WTC11 (cell line): ENCODE results near the gene KIFBP. TPM values are rescaled to one million over a fixed set of nuclear protein-coding genes. Genes with fewer than 3 reads are reported as not detected.
"Not testable (repeated sequence)": the region's sequence is repeated elsewhere in the genome, so short reads cannot be mapped to it uniquely, and the experiment has no call there.

ENCODE experiments used
- ATAC-seq: fragments of 200-7000 bp; cut with Tn5 transposase; 2 replicates; pipeline ENCODE4 v1.10.0; 2021; ENCODE audit warnings: mild to moderate bottlenecking, moderate library complexity
- CTCF ChIA-PET: fragments of 300-600 bp; sonication (Branson Sonifier 250); formaldehyde crosslinking; loops from one replicate; lab custom pipeline; 2021; ENCODE audit warnings: antibody characterized with exemption; lab: Charles Lee
- POLR2A ChIA-PET: fragments of 350-600 bp; sonication (Branson Sonifier 250); formaldehyde crosslinking; loops from one replicate; lab custom pipeline; 2021; ENCODE audit warnings: antibody characterized with exemption; lab: Charles Lee
- DNase-seq: peaks from one replicate; pipeline ENCODE4 v3.0.0; 2021; ENCODE audit warnings: low spot score
- H3K27ac Mint-ChIP-seq: 2 replicates; pipeline ENCODE4 v1.8.0; 2021; ENCODE audit warnings: mixed read lengths
- H3K27me3 Mint-ChIP-seq: 2 replicates; pipeline ENCODE4 v1.8.0; 2021; ENCODE audit warnings: low read depth, mild to moderate bottlenecking, moderate library complexity, mixed read lengths
- H3K36me3 Mint-ChIP-seq: 2 replicates; pipeline ENCODE4 v1.8.0; 2021; ENCODE audit warnings: mixed read lengths
- H3K4me1 Mint-ChIP-seq: 2 replicates; pipeline ENCODE4 v1.8.0; 2022; ENCODE audit warnings: mixed read lengths
- H3K4me3 Mint-ChIP-seq: 2 replicates; pipeline ENCODE4 v1.8.0; 2021; ENCODE audit warnings: mild to moderate bottlenecking, moderate library complexity, mixed read lengths
- H3K9me3 Mint-ChIP-seq: 2 replicates; pipeline ENCODE4 v1.8.0; 2021; ENCODE audit warnings: mixed read lengths
- ATF1 ChIP-seq: sonication (generic); formaldehyde crosslinking; IDR thresholded peaks from 2 replicates; pipeline ENCODE4 v1.8.1; 2023; ENCODE audit warnings: mild to moderate bottlenecking, moderate library complexity, missing genetic modification reagents
- ETV6 ChIP-seq: sonication (generic); formaldehyde crosslinking; IDR thresholded peaks from 2 replicates; pipeline ENCODE4 v1.8.1; 2022; ENCODE audit warnings: mild to moderate bottlenecking, missing genetic modification reagents
- FOXK1 ChIP-seq: sonication (generic); formaldehyde crosslinking; IDR thresholded peaks from 2 replicates; pipeline ENCODE4 v1.8.0; 2022; ENCODE audit warnings: mild to moderate bottlenecking, moderate library complexity, missing genetic modification reagents
- GABPB1 ChIP-seq: sonication (generic); formaldehyde crosslinking; IDR thresholded peaks from 2 replicates; pipeline ENCODE4 v1.8.1; 2023; ENCODE audit warnings: mild to moderate bottlenecking, missing genetic modification reagents
- NR2C2 ChIP-seq: sonication (generic); formaldehyde crosslinking; IDR thresholded peaks from 2 replicates; pipeline ENCODE4 v1.8.0; 2022; ENCODE audit warnings: mild to moderate bottlenecking, missing genetic modification reagents
- RORB ChIP-seq: fragments of 250-450 bp; sonication (Bioruptor Pico); IDR thresholded peaks from 2 replicates; pipeline ENCODE4 v1.9.0; 2021; ENCODE audit warnings: mild to moderate bottlenecking
- SP1 ChIP-seq: sonication (generic); formaldehyde crosslinking; conservative IDR thresholded peaks from 2 replicates; pipeline ENCODE4 v1.8.1; 2022; ENCODE audit warnings: missing genetic modification reagents
- TCF7 ChIP-seq: sonication (generic); formaldehyde crosslinking; IDR thresholded peaks from 2 replicates; pipeline ENCODE4 v1.8.0; 2022; ENCODE audit warnings: mild to moderate bottlenecking, low read depth, missing genetic modification reagents, moderate library complexity
- ZNF121 ChIP-seq: sonication (generic); formaldehyde crosslinking; IDR thresholded peaks from 2 replicates; pipeline ENCODE4 v1.8.0; 2023; ENCODE audit warnings: missing genetic modification reagents
- ZNF423 ChIP-seq: fragments of 250-450 bp; sonication (Bioruptor Pico); IDR thresholded peaks from 2 replicates; pipeline ENCODE4 v2.1.2; 2022; ENCODE audit warnings: mild to moderate bottlenecking, moderate library complexity
- total RNA-seq: library from RNA; stranded (reverse); gene quantifications from 3 replicates; pipeline ENCODE4 v1.2.3, GENCODE V29; 2021
- TF ChIP-seq, protein P1 (sequence below): sonication (generic); formaldehyde crosslinking; IDR thresholded peaks from 2 replicates; pipeline ENCODE4 v1.8.1; 2023; ENCODE audit warnings: mild to moderate bottlenecking, missing genetic modification reagents, borderline replicate concordance
- TF ChIP-seq, protein P2 (sequence below): sonication (generic); formaldehyde crosslinking; IDR thresholded peaks from 2 replicates; pipeline ENCODE4 v1.8.0; 2022; ENCODE audit warnings: mild to moderate bottlenecking, missing genetic modification reagents
- TF ChIP-seq, protein P3 (sequence below): fragments of 250-450 bp; sonication (Bioruptor Pico); IDR thresholded peaks from 2 replicates; pipeline ENCODE4 v2.1.2; 2022; ENCODE audit warnings: mild to moderate bottlenecking, moderate library complexity
- TF ChIP-seq, protein P4 (sequence below): sonication (generic); formaldehyde crosslinking; IDR thresholded peaks from 2 replicates; pipeline ENCODE4 v1.8.0; 2023; ENCODE audit warnings: mild to moderate bottlenecking, missing genetic modification reagents
- TF ChIP-seq, protein P5 (sequence below): fragments of 250-450 bp; sonication (Bioruptor Pico); IDR thresholded peaks from 2 replicates; pipeline ENCODE4 v1.8.0; 2021; ENCODE audit warnings: mild to moderate bottlenecking

The KIFBP gene
- total RNA-seq, 1 experiment from 2014 or later, result 31.2 TPM

DNA sequence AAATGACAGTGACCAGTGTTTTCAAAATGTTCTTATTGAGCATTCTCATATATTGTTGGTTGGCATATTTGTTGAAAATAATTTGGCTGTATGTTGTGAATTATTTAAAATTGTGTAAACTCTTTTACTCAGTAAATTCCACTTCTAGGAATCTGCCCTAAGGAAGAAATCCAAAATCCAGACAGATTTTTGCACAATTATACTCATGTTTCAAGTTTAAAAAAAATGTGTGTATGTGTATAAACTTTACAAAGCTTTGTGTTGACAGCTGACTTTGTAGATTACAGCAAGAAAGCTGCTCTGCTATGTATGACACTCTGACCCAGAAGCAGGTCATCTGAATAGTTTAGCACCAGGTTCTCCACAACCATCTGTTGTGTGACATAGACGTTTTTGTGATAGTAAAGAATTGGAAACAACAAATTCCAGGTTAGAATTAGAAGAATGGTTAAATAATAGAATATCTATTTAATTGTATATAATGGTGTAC lies 21.6 kb downstream of the KIFBP start (continued):
- TF ChIP-seq, protein P1, sequence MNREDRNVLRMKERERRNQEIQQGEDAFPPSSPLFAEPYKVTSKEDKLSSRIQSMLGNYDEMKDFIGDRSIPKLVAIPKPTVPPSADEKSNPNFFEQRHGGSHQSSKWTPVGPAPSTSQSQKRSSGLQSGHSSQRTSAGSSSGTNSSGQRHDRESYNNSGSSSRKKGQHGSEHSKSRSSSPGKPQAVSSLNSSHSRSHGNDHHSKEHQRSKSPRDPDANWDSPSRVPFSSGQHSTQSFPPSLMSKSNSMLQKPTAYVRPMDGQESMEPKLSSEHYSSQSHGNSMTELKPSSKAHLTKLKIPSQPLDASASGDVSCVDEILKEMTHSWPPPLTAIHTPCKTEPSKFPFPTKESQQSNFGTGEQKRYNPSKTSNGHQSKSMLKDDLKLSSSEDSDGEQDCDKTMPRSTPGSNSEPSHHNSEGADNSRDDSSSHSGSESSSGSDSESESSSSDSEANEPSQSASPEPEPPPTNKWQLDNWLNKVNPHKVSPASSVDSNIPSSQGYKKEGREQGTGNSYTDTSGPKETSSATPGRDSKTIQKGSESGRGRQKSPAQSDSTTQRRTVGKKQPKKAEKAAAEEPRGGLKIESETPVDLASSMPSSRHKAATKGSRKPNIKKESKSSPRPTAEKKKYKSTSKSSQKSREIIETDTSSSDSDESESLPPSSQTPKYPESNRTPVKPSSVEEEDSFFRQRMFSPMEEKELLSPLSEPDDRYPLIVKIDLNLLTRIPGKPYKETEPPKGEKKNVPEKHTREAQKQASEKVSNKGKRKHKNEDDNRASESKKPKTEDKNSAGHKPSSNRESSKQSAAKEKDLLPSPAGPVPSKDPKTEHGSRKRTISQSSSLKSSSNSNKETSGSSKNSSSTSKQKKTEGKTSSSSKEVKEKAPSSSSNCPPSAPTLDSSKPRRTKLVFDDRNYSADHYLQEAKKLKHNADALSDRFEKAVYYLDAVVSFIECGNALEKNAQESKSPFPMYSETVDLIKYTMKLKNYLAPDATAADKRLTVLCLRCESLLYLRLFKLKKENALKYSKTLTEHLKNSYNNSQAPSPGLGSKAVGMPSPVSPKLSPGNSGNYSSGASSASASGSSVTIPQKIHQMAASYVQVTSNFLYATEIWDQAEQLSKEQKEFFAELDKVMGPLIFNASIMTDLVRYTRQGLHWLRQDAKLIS (CRISPR knock-in tag), result no peak
- no peak for TF ChIP-seq ETV6 (CRISPR knock-in tag)
- TF ChIP-seq, protein P2, sequence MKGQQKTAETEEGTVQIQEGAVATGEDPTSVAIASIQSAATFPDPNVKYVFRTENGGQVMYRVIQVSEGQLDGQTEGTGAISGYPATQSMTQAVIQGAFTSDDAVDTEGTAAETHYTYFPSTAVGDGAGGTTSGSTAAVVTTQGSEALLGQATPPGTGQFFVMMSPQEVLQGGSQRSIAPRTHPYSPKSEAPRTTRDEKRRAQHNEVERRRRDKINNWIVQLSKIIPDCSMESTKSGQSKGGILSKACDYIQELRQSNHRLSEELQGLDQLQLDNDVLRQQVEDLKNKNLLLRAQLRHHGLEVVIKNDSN (CRISPR knock-in tag), result no peak
- no peak for TF ChIP-seq ATF1
- no peak for TF ChIP-seq TCF7 (CRISPR knock-in tag)
- TF ChIP-seq ZNF121 (CRISPR knock-in tag), result no peak
- TF ChIP-seq, all 79 proteins: peak for 0

DNA sequence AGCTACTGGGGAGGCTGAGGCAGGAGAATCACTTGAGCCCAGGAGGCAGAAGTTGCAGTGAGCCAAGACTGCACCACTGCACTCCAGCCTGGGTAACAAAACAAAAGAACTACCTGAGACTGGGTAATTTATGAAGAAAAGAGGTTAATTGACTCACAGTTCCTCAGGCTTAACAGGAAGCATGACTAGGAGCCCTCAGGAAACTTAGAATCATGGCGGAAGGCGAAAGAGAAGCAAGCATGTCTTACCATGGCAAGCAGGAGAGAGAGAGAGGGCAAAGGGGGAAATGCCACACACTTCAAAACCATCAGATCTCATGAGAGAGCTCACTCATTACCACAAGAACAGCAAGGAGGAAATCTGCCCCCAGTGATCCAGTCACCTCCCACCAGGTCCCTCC lies 24.2 kb downstream of the KIFBP start:
- H3K9me3 Mint-ChIP-seq, H3K27me3 Mint-ChIP-seq, H3K4me3 Mint-ChIP-seq, CTCF ChIA-PET, POLR2A ChIA-PET, H3K4me1 Mint-ChIP-seq, DNase-seq, H3K27ac Mint-ChIP-seq, ATAC-seq: not testable (repeated sequence)
- peaks cover 41% of the 10 kb centered on the region for H3K36me3 Mint-ChIP-seq

DNA sequence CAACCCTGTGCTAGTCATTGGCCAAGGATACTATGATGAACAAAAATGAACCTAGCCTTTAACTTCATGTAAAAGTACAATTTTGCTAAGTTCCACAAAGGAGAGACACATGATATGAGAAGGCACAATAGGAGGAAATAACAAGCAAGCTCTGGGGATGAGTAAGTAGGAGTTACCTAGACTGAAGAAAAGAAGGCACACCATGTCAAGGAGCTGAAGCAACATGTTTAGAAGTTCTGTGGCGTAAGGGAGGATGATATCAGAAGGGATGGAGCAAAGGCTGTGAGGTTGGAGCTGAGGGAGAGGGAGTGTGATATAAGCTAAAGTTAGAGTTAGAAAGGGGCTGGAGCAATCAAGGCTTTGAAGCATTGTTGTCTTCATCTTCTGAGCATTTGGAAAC lies 25.6 kb downstream of the KIFBP start:
- DNase-seq, result no peak
- Mint-ChIP-seq H3K4me3 (no peak overlapping the region), H3K9me3 (no peaks in the 10 kb centered on the region), H3K4me1 (no peaks in the 10 kb centered on the region), H3K36me3 (peaks cover 45% of the 10 kb centered on the region), H3K27ac (no peak overlapping the region), H3K27me3 (no peaks in the 10 kb centered on the region)
- POLR2A ChIA-PET, result no interaction called here
- ATAC-seq, result no peak
- CTCF ChIA-PET, result no interaction called here
- TF ChIP-seq, protein P3, sequence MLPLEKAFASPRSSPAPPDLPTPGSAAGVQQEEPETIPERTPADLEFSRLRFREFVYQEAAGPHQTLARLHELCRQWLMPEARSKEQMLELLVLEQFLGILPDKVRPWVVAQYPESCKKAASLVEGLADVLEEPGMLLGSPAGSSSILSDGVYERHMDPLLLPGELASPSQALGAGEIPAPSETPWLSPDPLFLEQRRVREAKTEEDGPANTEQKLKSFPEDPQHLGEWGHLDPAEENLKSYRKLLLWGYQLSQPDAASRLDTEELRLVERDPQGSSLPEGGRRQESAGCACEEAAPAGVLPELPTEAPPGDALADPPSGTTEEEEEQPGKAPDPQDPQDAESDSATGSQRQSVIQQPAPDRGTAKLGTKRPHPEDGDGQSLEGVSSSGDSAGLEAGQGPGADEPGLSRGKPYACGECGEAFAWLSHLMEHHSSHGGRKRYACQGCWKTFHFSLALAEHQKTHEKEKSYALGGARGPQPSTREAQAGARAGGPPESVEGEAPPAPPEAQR (CRISPR knock-in tag), result no peak
- TF ChIP-seq RORB (no peak), NR2C2 (CRISPR knock-in tag) (no peak), GABPB1 (CRISPR knock-in tag) (no peak), FOXK1 (CRISPR knock-in tag) (no peak), SP1 (CRISPR knock-in tag) (no peak), ZNF423 (CRISPR knock-in tag) (no peak)
- TF ChIP-seq, protein P4, sequence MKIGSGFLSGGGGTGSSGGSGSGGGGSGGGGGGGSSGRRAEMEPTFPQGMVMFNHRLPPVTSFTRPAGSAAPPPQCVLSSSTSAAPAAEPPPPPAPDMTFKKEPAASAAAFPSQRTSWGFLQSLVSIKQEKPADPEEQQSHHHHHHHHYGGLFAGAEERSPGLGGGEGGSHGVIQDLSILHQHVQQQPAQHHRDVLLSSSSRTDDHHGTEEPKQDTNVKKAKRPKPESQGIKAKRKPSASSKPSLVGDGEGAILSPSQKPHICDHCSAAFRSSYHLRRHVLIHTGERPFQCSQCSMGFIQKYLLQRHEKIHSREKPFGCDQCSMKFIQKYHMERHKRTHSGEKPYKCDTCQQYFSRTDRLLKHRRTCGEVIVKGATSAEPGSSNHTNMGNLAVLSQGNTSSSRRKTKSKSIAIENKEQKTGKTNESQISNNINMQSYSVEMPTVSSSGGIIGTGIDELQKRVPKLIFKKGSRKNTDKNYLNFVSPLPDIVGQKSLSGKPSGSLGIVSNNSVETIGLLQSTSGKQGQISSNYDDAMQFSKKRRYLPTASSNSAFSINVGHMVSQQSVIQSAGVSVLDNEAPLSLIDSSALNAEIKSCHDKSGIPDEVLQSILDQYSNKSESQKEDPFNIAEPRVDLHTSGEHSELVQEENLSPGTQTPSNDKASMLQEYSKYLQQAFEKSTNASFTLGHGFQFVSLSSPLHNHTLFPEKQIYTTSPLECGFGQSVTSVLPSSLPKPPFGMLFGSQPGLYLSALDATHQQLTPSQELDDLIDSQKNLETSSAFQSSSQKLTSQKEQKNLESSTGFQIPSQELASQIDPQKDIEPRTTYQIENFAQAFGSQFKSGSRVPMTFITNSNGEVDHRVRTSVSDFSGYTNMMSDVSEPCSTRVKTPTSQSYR (CRISPR knock-in tag), result no peak
- TF ChIP-seq, protein P1 (CRISPR knock-in tag), result no peak
- TF ChIP-seq, protein P5, sequence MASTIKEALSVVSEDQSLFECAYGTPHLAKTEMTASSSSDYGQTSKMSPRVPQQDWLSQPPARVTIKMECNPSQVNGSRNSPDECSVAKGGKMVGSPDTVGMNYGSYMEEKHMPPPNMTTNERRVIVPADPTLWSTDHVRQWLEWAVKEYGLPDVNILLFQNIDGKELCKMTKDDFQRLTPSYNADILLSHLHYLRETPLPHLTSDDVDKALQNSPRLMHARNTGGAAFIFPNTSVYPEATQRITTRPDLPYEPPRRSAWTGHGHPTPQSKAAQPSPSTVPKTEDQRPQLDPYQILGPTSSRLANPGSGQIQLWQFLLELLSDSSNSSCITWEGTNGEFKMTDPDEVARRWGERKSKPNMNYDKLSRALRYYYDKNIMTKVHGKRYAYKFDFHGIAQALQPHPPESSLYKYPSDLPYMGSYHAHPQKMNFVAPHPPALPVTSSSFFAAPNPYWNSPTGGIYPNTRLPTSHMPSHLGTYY, result no peak
